Inferior parietal cortex (tissue), 1 donor: Measurements from ENCODE around the gene VWA5A.

Source experiments
- DNase-seq: peaks from one replicate; pipeline ENCODE4 v3.0.0-alpha.2; 2016; ENCODE audit errors: extremely low spot score

VWA5A gene

DNA sequence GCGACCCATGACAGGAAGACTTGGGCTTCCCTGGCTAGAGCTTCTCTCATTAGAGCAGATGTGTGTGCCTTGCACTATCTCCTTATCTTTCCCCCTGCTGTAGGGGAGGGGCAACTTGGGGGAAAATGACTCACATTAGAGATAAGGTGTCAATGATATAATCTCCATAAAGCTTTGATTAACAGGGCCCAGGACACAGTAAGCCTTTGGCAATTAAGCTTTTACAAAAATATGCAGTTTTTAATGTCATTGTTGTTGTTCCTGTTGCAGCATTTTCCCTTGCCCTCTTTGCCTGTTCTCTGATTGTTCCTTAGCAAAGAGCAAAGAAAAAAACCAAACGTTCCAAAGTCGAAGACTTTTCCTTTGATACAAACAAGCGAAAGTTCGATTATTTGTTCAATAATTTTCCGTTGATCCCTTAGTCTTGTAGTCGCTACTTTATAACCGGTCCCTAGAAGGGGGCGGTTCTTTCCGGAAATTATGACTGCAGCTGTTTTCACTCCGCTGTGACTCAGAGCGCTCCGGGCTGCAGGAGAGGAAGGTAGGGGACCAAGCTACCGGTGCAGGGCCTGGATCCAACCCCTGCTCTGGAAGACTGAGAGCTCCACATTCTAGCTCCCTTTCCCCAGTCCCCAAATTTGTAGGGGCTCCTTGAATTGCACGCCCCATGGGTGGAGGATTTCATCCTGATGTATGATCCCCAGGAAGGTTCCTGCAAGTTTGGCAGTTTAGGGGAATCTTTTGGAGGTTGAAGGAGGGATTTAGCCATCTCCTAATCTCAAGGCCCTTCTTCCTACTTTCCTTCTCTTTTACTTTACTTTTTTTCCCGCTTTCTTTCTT, at the start of gene VWA5A:
Gene VWA5A, plus strand, starts transcription at position 509 of the 840 bp plus-strand sequence. CDS start 2,062 bp downstream, outside the sequence.
- peak; percentile 73 for DNase-seq

DNA sequence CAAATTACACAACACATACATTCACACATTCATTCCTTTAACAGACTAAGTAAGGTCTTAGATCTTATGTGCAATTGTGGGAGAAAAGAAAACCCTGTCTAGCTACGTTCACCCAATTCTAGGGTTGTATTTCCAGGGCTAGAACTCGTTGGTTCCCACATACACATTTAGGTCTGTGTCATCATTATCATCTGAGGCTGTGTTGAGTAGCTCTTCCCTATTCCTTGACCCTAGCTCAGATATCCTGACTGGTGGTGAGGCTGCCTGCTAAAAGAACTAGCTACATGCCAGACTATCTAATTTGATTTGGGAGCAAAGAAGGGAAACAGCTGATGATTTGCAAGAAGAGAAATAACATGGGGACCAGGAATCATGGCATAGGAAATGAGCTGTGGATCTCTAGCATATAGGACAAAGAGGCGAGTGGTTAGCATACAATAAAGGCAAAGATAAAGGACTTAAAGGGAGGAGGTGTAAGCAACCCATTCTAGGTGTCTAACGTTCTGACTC, 46.6 kb upstream of the VWA5A start:
- no peak for DNase-seq

DNA sequence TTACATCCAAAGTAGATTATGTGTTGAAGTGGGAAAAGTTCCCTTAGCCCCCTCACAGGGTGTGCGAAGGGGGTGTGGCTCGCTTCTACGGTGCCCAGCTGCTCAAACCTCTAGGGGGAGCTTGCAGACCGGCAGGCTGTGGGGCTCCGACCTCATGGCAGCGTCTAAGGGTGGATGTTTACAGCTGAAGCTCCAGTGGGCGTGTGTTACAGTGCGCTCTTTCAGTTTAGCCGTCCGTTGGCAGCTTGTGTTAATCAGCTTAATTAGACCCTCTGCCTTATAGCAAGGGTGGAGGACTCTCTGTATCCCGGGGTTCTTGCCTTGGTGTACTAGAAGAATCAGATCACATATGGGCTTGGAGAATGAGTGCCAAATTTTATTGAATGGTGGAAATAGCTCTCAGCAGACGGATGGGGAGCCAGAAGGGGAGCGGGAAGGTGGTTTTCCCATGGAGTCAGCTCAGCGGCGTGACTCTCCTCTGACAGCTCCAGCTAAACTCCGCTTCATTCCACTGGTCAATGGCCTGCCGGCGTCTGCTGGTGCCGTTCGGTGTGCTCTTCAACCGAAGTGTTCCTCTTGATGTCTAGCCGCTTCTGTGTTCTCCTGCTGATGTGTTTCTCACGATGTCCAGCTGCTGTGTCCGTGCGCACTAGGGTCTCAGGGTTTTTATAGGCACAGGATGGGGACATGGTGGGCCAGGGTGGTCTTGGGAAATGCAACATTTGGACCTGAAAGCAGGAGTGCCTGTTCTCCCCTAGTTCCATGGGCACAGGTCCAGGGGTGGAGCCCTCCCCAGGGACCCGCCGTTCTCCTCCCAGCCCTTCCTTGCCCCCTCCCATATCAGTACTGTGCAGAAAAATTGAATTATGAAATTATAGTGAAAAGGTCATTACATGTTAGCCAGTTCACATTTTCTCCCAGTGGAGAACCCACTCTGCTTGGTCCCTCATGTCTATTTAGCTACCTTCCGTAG, 45.5 kb upstream of the VWA5A start:
- no peak for DNase-seq

DNA sequence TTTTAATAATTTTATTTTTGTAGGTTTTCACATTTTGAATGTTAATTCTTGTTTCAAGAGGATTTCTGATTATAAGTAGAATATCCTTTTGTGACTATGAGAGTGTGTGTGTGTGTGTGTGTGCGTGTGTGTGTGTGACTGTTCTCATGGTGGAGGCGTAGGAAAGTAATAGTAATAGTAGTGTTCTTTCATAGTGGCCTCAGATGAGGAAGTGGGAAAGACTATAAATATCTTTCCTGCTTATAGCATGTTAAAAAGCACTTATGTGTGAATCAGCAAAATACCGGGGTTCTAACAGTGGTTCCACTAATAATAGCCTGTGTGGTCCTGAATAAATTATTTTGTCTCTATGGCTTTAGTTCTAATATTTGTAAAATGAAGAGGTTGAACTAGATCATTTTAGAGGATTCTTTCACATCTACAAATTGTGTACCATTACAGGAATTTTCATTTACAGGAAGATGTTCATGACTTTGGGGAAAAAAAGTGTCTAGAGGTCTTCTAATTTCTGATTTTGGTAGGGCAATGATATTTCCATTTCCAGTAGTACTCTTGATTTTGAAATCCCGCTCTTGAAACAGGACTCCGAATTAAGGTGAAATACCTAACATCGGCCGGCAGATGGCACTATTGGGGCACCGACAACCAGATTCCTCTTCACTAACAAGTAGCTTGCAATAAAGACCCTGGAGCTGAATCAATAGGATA, 44.2 kb upstream of the VWA5A start:
- peak; percentile 89 for DNase-seq

GRCh38 chr11:124071623-124071948, 43.7 kb upstream of the VWA5A start:
- no peak for DNase-seq

- no peak for DNase-seq
Measured at GRCh38 chr11:124072147-124072546, 43.1 kb upstream of the VWA5A start.

DNA sequence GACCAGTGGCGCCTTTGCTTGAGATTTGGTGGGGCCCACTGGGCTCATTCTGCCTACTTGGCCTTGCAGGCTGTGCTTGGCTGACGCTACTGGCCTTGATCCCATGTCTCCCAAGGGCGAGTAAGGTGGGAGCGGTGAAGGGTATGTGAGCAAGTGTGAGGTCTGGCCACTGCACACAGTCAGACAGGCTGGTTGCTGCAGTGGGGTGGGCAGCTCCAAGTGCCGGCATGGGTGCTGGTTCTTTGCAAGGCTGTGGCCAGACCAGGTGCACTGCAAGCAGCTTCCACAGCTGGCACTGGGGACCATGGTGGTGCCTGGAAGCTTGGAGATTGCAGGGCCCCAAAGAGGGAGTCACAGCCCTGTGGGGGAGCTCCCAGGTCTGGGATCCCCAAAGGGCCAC, 40.7 kb upstream of the VWA5A start:
- no peak for DNase-seq

GRCh38 chr11:124075492-124075840, 39.8 kb upstream of the VWA5A start:
- DNase-seq: no peak

DNA sequence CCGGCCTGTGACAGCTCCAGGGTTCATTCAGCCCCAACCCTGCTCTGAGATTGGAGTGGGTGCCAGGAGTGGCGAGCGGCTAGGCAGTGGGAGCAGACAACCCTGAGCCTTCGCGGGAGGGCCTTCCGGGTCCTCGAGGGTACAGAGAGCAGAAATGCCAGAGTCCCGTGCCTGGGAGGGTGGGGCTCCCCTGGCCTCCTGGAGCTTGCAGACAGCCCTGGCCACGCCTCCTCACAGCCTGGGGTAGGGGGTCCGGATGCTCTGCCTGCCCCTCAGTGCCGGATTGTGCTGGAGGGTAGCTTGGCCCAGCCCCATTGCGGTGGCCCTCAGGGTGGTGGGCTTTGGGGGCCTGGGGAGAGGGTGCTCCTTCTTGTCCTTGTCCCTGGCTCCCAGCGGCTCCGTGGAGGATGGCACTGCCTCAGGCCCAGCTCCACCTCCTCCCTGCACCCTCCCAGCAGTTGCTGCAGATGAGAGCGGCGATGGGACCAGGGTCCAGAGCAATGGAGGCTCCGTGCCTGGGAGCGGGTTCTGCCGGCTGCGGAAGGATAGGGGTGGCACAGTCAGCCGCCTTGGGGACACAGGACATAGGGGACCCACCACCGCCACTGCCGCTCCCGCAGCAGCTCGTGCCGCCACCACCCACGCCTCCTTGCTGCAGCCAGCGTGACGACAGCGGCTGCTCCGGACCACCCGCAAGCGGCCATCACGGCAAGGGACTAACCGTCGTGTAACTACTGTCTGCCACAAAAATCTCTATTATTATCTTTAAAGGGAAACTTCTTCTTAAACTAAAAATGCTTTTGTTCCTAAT, 39.2 kb upstream of the VWA5A start:
- no peak for DNase-seq

GRCh38 chr11:124077266-124077665, 38.0 kb upstream of the VWA5A start:
- DNase-seq: no peak

- DNase-seq: no peak
Measured at GRCh38 chr11:124078591-124078990, 36.7 kb upstream of the VWA5A start.

DNA sequence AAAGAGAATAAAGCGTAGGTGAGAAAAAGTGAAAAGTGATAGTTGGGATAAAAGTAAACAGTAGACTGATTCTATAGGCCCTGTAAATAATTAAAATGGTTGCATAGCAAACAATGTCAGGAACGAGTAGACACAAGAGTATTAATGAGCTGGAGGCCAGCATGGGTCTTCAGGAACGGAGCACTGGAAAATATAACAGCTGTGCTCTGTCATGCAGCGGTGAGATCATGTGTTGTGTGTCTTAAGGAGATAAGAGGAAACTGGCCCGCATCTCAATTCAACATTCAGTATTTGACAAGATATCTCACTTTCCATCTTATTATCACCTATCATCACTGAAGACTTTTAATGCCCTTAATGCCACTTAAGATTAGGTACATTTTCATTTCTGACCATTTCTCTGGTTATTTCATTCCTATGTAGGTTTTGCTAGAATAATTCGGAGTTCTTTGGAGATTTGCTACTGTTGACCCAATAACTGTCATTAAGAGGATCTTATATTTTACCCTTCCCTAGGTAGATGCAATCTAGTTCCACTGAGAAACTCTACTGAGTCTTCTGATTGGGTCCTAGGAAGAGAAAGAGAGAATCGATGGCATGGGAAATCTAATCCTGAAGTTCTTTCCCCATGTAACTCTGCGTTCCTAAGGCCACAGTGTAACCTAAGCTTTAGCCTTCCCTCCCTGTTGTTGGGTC, 35.5 kb upstream of the VWA5A start:
- DNase-seq: no peak

DNA sequence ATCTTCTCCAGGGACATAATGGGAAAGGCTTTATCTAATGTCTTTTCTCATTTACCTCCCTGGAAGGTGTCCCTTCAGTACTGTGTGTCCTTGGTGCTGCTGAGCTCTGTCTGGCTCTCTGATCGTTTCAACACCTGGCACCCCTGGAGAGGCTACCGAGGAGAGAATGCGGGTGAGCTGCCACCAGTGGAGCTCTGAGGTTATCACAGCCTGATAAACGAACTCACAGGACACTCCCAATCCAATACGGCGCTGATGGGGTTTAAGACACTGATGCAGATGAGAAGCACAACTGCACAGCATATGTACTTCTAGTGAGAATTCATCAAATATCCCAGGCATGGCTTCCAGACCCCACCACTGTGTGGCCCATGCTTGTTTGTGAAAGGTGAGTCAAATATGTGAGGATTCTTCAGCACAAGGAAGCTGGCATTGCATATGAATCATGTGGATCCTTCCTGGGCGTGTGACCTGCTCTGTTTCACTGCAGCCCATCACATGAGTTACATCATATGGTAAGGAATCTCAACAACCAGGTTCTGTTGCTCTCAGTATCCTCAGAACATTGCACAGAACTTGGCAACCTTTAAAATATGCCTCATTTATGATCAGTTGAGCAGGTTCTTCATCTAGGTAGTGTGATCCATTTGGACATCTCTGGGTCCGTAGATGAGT, 34.8 kb upstream of the VWA5A start:
- no peak for DNase-seq

GRCh38 chr11:124081483-124081882, 33.8 kb upstream of the VWA5A start:
- no peak for DNase-seq

DNA sequence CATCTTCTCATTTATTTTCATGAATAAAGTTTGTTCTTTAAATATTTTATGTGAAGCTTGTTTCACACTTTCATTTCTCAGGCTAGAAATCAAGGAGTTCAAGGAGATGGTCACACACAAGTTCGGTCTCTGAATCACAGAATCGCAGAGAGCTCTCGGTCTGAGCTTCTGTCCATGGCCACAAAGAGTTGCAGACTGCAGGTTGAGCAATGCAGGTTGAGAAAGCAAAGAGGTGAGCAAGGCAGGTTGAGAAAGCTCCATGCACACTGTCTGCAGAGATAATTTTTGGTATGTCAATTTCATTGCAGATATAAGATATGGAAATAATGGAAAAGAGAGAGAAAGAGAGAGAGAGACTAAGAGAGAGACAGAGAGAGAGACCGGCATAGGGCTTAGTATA, 32.9 kb upstream of the VWA5A start:
- DNase-seq: no peak

GRCh38 chr11:124085583-124085982, 29.7 kb upstream of the VWA5A start:
- DNase-seq: no peak

GRCh38 chr11:124085997-124086846, 29.0 kb upstream of the VWA5A start:
- peak; percentile 63 for DNase-seq

- DNase-seq: no peak
Measured at GRCh38 chr11:124090996-124091395, 24.3 kb upstream of the VWA5A start.

DNA sequence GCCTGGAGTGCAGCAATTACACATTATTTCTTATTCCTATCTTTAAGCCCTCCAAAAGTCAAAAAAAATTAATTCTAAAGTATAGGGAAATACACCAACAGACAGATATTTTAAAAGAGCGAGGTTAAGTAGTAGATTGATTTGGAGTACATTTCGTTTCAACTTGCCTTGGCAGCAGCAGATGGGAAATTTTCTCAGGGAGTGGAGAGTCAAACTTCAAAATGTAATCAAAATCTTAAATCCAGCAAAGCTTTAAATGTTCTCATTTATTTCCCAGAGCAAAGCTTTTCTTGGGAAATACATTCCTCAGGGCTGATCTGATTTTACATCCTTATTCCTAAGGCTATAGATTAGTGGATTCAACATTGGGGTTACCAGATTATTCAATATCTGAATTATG, 21.9 kb upstream of the VWA5A start:
- DNase-seq: no peak
